ENCODE measurements around the gene CLASP2.

CLASP2 gene

GRCh38 chr3:33636125-33636850, 81.8 kb downstream of the CLASP2 start:
- no peak for DNase-seq (ENCODE audit: low read depth)

GRCh38 chr3:33634262-33634661, 83.8 kb downstream of the CLASP2 start:
- no peak for DNase-seq (ENCODE audit: low read depth)

GRCh38 chr3:33629219-33629618, 88.8 kb downstream of the CLASP2 start:
- no peak for DNase-seq (ENCODE audit: low read depth)

GRCh38 chr3:33624756-33625155, 93.3 kb downstream of the CLASP2 start:
- DNase-seq (ENCODE audit: low read depth): no peak

GRCh38 chr3:33613041-33613440, 105.0 kb downstream of the CLASP2 start:
- DNase-seq (ENCODE audit: low read depth): no peak

GRCh38 chr3:33612607-33613006, 105.4 kb downstream of the CLASP2 start:
- no peak for DNase-seq (ENCODE audit: low read depth)

GRCh38 chr3:33602829-33603228, 115.2 kb downstream of the CLASP2 start:
- DNase-seq (ENCODE audit: low read depth): no peak

GRCh38 chr3:33597257-33597689, 120.8 kb downstream of the CLASP2 start:
- DNase-seq (ENCODE audit: low read depth): no peak

GRCh38 chr3:33592999-33593398, 125.1 kb downstream of the CLASP2 start:
- no peak for DNase-seq (ENCODE audit: low read depth)

GRCh38 chr3:33590541-33590940, 127.5 kb downstream of the CLASP2 start:
- DNase-seq (ENCODE audit: low read depth): no peak

GRCh38 chr3:33586402-33586801, 131.7 kb downstream of the CLASP2 start:
- no peak for DNase-seq (ENCODE audit: low read depth)

GRCh38 chr3:33582234-33582633, 135.8 kb downstream of the CLASP2 start:
- DNase-seq (ENCODE audit: low read depth): no peak

- no peak for DNase-seq (ENCODE audit: low read depth)
Observed at GRCh38 chr3:33581666-33582065, 136.4 kb downstream of the CLASP2 start.

GRCh38 chr3:33579840-33580239, 138.2 kb downstream of the CLASP2 start:
- no peak for DNase-seq (ENCODE audit: low read depth)

GRCh38 chr3:33579178-33579510, 138.9 kb downstream of the CLASP2 start:
- no peak for DNase-seq (ENCODE audit: low read depth)

- DNase-seq (ENCODE audit: low read depth): no peak
Observed at GRCh38 chr3:33578325-33579177, 139.5 kb downstream of the CLASP2 start.

- DNase-seq (ENCODE audit: low read depth): no peak
Observed at GRCh38 chr3:33577588-33577987, 140.5 kb downstream of the CLASP2 start.

- DNase-seq (ENCODE audit: low read depth): no peak
Observed at GRCh38 chr3:33577173-33577572, 140.9 kb downstream of the CLASP2 start.

- DNase-seq (ENCODE audit: low read depth): no peak
Observed at GRCh38 chr3:33575311-33575710, 142.7 kb downstream of the CLASP2 start.

GRCh38 chr3:33557829-33558228, 160.2 kb downstream of the CLASP2 start:
- no peak for DNase-seq (ENCODE audit: low read depth)

- DNase-seq (ENCODE audit: low read depth): no peak
Observed at GRCh38 chr3:33557279-33557678, 160.8 kb downstream of the CLASP2 start.

- DNase-seq (ENCODE audit: low read depth): no peak
Observed at GRCh38 chr3:33547101-33547500, 171.0 kb downstream of the CLASP2 start.

- no peak for DNase-seq (ENCODE audit: low read depth)
Observed at GRCh38 chr3:33544126-33544525, 173.9 kb downstream of the CLASP2 start.

- DNase-seq (ENCODE audit: low read depth): no peak
Observed at GRCh38 chr3:33543601-33544000, 174.5 kb downstream of the CLASP2 start.
